Measurements from ENCODE around the gene MRPS2. TPM values are rescaled to one million over a fixed set of nuclear protein-coding genes. Genes with fewer than 3 reads are reported as not detected.
"Not testable (repeated sequence)": the region's sequence is repeated elsewhere in the genome, so short reads cannot be mapped to it uniquely, and the experiment has no call there.

The MRPS2 gene
- total RNA-seq, 2 donors from 2014 or later: 15.8 to 35.0 TPM

DNA sequence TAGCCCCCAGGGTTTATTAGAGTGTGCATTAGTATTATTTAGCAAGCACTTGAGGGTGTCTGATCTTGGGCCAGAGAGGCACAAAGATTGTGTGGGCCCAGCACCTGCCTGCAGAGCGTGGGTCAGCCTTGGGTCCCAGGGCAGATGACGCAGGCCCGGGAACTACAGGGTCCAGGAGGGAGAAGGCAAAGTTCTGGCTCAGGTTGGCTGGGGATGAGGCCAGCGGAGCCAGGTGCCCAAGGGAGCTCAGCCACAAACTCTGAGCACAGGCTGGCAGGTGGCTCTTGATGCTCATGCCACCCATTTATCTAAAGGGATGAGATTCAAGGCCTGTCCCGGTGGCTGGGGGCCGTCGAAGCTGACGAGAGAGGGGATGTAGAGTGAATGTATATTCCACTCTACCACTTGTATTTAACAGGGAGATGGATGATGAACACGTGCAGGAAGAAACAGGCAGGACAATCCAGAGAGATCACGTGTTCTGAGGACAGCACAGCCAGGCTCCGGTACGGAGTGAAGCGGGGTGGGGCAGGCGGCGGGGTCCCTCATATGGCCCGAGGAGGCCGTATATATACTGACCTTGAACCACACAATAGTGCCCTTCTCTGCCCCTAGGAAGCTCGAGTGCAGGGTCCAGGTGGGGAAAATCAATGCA, 44.6 kb downstream of the MRPS2 start:
- intact Hi-C loops (cut with DNase I): no loop called here
- Histone ChIP-seq H3K27me3 (no peaks in the 10 kb centered on the region), H3K4me3 (no peak overlapping the region), H3K9me3 (no peaks in the 10 kb centered on the region), H3K36me3 (replicated peaks in 1 of 2; ENCODE audit: insufficient read depth in 1 of 2, low read depth in 2 of 2) (no peaks in the 10 kb centered on the region), H3K27ac (no peak overlapping the region), H3K4me1 (no peaks in the 10 kb centered on the region)
- ATAC-seq (no peak), DNase-seq (no peak)
- 54 to 56% methylated on average over 17 to 18 of the region's 18 CpGs for WGBS, 2 donors
- TF ChIP-seq, protein P1, sequence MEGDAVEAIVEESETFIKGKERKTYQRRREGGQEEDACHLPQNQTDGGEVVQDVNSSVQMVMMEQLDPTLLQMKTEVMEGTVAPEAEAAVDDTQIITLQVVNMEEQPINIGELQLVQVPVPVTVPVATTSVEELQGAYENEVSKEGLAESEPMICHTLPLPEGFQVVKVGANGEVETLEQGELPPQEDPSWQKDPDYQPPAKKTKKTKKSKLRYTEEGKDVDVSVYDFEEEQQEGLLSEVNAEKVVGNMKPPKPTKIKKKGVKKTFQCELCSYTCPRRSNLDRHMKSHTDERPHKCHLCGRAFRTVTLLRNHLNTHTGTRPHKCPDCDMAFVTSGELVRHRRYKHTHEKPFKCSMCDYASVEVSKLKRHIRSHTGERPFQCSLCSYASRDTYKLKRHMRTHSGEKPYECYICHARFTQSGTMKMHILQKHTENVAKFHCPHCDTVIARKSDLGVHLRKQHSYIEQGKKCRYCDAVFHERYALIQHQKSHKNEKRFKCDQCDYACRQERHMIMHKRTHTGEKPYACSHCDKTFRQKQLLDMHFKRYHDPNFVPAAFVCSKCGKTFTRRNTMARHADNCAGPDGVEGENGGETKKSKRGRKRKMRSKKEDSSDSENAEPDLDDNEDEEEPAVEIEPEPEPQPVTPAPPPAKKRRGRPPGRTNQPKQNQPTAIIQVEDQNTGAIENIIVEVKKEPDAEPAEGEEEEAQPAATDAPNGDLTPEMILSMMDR (IDR thresholded peaks at IDR 0.05): no peak
- no peak for TF ChIP-seq POLR2A (IDR thresholded peaks at IDR 0.05)

DNA sequence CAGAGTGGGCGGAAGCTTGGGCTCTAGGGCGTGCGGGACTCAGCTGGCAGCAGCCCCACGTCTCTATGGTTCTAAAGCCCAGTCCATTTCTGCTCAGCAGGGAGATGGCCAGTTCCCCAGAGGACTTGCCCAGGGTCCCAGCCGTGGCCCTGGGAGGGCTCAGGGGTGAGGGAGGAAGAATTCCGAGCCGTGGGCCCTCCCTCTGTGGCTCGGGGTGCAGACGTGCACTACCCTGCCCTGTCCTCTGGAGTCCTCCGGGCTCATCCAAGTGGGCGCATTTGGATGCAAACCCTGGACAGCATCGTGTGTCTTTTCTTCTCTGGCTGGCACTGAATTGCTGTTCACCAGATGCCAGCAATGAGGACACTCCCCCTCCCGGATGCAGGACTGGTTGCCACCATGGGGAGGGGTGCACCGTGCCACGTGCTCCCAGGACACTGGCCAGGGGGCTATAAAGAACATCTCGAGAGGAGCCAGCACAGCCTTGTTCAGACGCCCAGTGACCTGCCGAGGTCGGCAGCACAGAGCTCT, 45.2 kb downstream of the MRPS2 start, which contains the start of gene OBP2A:
Gene OBP2A, plus strand, starts transcription at position 481 of the 531 bp plus-strand sequence. CDS start 55 bp downstream, outside the sequence.
- H3K9me3 ChIP-seq; H3K4me1 ChIP-seq; ATAC-seq; DNase-seq; H3K36me3 ChIP-seq (replicated peaks in 1 of 2; ENCODE audit: insufficient read depth in 1 of 2, low read depth in 2 of 2); intact Hi-C loops (cut with DNase I); H3K27me3 ChIP-seq; H3K4me3 ChIP-seq; H3K27ac ChIP-seq: not testable (repeated sequence)
- WGBS, 2 donors: 57 to 76% methylated on average over 5 to 15 of the region's 19 CpGs

DNA sequence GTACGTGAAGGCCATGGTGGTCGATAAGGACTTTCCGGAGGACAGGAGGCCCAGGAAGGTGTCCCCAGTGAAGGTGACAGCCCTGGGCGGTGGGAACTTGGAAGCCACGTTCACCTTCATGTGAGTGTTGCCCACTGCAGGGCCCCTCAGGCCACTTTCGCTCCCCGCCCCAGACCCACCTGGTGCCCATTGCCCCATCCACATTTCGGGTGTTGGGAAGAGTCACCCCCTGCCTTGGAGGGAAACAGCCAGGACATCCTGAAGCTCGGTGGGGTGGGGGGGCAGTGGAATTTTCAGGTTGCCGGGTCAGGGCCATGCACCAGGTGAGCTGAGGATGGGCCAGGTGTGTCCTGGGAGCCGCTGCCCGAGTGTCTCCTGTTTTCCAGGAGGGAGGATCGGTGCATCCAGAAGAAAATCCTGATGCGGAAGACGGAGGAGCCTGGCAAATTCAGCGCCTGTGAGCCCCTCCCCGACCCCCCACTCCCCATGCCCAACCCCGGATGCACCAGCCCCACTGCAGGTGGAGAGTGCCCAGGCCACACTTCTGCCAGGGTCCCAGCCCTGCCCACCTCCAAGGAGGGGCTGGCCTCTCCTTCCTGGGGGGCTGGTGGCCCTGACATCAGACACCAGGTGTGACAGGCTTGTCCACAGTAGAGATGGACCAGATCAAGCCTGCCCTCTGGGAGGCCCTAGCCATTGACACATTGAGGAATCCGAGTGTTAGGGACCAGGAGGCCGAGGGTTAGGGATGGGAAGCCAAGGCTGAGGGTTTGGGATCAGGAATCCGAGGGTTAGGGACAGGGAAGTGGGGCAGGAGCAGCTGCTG, 46.5 kb downstream of the MRPS2 start:
- H3K27me3 ChIP-seq; DNase-seq; ATAC-seq; H3K4me1 ChIP-seq; H3K36me3 ChIP-seq (replicated peaks in 1 of 2; ENCODE audit: insufficient read depth in 1 of 2, low read depth in 2 of 2); H3K9me3 ChIP-seq; H3K27ac ChIP-seq; intact Hi-C loops (cut with DNase I); H3K4me3 ChIP-seq: not testable (repeated sequence)
- WGBS, 2 donors: 61 to 64% methylated on average over 14 to 20 of the region's 21 CpGs

DNA sequence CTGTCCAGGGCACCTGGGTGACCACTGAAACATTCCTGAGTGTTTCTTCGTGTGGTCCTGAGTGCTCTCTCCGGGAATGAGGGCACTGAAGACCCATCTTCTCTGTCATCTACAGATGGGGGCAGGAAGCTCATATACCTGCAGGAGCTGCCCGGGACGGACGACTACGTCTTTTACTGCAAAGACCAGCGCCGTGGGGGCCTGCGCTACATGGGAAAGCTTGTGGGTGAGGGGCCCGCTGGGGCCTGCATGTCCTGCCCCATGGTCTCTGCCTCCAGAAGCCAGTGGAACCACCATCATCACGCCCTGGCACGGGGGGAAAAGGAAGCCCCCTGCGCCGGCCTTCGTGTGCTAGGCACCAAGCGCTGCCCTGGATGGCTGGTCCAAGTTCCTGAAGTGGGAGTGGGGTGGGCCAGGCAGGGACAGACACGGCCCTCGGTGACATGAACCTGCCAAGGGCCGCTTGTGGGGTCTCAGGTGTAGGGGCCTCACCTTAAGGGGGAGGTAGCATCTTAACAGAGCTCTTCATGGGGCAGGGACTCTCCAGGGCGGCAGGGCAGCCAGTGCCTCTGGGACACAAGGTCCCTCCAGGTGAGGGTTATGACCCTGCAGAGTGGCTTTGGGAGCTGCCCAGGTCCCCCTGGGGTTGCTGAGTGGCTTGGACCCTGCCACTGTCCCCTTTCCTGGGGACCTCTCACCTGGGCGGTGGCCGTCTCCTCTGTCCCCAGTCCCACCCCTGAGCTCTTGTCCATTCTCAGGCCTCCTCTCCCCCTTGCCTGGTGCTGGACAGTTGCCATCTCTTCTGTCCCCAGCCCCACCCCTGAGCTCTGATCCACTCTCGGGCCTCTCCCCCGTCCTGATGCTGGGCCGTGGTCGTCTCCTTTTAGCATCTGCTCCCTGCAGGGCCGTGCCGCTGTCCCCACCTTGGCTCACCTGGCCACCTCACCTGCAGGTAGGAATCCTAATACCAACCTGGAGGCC, 47.6 kb downstream of the MRPS2 start:
- Histone ChIP-seq H3K4me3 (no peak overlapping the region), H3K9me3 (no peaks in the 10 kb centered on the region), H3K4me1 (no peaks in the 10 kb centered on the region), H3K36me3 (replicated peaks in 1 of 2; ENCODE audit: insufficient read depth in 1 of 2, low read depth in 2 of 2) (no peaks in the 10 kb centered on the region), H3K27me3 (no peaks in the 10 kb centered on the region), H3K27ac (no peak overlapping the region)
- WGBS, 2 donors: 66 to 70% methylated on average over 21 to 27 of the region's 28 CpGs
- no peak for TF ChIP-seq POLR2A (IDR thresholded peaks at IDR 0.05)
- TF ChIP-seq, protein P1 (IDR thresholded peaks at IDR 0.05): no peak
- intact Hi-C loops (cut with DNase I): no loop called here
- ATAC-seq (no peak), DNase-seq (no peak)

DNA sequence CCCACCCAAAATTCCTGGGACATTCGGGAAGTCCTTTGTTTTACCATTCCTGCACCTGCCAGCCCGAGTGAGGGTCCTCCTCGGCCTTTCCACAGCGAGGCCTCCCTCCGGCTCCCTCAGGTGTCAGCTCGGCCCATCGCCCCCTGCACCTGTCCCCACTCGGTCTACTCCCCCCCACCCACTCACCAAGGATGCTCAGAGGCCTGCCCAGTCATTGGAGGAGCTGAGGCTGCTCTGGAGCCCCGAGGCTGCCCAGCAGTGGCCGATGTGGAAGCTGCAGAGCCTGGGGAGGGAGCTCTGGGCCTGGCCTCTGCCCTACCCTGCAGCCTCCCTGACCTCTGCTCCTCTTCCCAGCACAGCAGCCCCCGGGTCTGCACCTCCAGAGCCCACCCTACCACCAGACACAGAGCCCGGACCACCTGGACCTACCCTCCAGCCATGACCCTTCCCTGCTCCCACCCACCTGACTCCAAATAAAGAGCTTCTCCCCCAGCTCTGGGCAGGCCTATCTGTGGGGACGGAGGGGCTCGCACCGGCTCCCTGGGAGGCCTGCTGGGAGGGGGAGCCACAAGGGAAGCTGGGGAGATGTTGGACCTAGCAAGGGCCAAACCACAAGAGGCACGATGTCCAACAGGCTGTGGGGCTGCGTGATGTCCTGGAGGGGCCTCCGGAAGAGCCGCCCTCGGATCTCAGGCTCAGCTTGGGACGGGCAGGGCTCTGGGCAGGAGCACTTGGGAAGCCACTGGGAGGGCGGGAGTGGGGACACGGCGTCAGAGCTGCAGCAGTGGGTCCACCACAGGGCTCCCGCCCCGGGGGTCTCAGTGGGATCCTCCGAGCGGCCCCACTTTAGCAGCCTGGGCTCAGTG, 49.2 kb downstream of the MRPS2 start:
- H3K4me3 ChIP-seq; H3K36me3 ChIP-seq (replicated peaks in 1 of 2; ENCODE audit: insufficient read depth in 1 of 2, low read depth in 2 of 2); ATAC-seq; H3K9me3 ChIP-seq; H3K27me3 ChIP-seq; H3K27ac ChIP-seq; H3K4me1 ChIP-seq; intact Hi-C loops (cut with DNase I); DNase-seq: not testable (repeated sequence)
- 52 to 74% methylated on average over 9 to 23 of the region's 28 CpGs for WGBS, 2 donors

All from body of pancreas (tissue), 4 donors.